GM20431 (cell line): ENCODE data around the gene ARHGAP24.

Experiments
- in situ Hi-C: fragments of 300-500 bp; cut with MseI, MboI; formaldehyde crosslinking; loops from one replicate; pipeline ENCODE4 v1.15.0; 2020; ENCODE audit warnings: low sequenced_read_pairs; ENCODE audit not compliant: unreplicated experiment

ARHGAP24 gene

DNA sequence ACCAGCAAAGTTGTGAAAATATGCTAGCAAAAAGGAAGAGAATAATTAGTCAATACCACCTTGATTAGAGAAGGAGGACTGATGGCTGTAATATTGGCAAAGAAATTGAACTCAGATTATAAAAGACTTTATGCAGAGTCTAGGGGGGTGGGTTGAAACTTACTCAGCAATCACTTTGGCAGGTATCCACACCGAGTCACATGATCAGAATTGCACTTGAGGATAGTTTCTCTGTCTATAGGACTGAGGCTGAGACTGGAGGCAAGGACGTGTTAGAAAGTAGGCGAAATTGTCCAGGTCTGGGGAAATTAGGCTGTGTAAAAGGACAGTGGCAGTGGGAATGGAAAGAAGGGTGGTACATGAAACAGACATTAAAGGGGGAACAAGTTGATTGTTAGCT lies 284.4 kb downstream of the ARHGAP24 start:
- in situ Hi-C loops = no loop called here

DNA sequence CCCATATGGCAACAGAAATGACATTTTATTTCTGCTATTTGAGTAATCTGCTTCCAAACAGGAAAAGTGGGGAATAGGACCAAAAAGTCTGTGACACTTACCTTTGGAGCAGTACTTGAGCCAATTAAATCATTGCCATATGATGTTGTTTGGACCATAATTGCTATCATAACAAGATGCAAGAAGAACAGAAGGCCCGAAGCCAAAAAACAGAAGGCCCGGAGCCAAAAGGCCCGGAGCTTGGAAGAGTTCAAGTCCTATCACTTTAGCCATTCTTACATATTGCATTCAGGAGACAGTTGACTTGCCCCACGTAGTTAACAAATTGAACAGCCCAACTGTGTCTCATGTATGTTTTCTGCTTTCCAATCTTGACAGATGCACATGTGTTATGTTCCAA lies 285.6 kb downstream of the ARHGAP24 start:
- in situ Hi-C loops = no loop called here

DNA sequence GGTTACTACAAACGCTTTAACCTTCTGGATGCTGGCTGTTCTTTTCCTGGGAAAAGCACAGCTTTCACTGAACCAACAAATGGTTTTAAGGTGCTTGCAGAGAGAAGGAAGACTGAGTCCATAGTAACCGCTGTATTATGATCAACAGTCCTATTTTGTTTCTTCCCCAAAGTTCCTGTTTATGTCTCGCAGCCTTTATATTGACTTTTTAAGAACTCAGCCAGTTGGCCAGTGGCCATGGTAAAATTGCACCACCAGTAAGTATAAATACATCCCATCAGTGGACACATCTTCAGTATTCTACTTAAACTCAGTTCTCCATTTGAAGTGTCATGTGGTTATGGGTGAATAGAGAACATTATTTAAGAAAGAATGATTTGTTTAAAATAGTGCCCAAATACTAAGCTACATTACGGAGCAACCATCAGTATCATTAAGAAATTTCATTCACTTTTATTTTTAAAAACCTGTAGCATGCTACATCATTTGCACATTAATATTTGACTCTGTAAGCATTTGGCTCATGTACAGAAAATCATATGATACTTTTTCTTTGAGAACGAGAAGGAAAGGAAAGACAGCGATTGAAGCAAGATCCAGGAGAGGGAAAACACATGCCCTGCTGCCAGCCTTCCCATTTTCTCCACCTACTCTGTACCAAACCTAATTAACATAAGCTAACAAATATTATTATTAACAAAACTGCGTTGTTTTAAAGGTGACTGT lies 287.0 kb downstream of the ARHGAP24 start:
- in situ Hi-C loops = no loop called here

DNA sequence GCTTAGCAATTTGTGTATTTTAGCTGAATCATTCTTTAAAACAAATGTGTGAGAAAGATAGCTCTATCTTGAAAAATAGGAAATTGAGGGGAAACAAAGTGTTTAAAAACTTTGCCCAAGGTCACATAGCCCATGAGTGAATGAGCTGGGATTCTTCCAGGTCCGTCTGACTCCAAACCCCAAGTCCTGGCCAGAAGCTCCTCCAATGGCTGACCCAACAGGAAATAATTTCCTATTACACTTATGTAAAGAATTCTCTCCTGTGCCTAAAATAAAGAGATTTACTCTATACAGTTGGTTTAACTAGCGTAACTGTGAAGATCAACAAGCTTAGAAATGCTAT lies 287.6 kb downstream of the ARHGAP24 start:
- in situ Hi-C loops = no loop called here

DNA sequence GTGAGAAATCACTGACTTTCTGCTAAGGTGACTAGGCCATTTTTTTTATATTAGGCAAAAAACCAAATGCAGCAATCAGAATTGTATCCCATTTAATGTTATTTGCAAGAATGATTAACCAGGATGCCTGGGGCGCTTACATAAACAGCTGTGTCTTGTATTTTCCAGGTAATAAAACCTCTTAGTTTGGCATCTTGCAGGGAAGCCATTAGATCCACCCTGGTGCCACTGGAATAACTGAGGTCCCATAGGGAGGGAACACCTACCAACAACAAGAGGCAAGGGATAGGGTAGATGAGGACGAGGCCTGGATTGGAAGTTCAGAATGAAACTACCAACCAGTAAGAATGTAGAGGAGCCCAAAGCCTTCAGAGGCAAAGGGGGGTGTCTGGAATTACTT lies 288.3 kb downstream of the ARHGAP24 start:
- in situ Hi-C loops = no loop called here

DNA sequence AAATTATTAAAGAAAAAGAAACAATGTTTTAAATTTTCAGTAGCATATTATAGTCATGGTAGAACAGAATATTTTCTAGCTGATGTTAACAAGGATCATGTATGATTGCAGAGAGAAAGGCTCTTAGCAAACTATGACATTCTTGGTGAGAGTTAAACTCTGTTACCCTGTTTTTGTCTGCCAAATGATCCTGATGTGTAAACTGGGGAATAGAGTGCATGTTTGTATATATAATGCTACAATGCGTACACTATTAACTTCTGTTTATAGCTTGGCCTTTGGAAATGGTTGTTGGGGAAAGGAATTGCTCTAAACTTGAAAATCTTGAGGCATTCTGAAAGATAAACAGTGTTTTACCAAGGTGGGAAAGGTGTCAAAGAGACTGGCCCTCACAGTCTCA lies 292.7 kb downstream of the ARHGAP24 start:
- in situ Hi-C loops = no loop called here

DNA sequence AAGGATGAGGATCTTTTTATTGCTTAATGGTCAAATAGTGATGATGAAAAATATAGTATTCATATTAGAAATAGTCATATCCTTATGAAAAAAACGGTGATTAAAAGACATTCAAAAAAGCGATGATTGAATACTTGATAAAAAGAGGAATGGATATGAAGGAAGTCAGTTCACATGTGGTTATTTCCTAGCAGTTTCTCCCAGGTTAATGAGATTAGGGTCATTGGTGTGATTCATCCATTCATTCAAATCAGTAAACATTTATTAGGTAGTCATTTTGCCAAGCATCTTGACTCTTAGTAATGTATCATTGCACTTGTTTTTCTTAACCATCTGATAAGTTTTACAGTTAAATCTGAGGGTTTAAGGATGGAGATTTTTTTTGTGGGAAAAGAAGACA lies 294.1 kb downstream of the ARHGAP24 start:
- in situ Hi-C loops = no loop called here

DNA sequence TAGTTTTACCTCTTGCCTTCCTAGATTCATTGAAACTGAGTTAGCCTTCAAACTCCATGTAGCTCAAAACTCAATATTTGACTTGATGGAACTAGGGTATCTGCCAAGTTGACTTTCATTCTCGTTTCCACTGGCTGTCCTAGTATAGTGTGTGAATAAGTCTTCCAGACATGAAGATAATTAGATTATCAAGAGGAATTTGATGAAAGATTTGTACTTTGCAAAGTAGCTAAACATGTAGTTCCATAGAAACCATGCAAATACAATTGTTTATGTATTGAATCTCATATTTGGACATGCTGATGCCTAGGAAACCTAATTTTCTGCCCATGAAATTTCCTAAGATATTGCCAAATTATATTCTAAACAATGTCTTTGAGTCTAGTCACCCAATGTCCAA lies 297.5 kb downstream of the ARHGAP24 start:
- in situ Hi-C loops = no loop called here

DNA sequence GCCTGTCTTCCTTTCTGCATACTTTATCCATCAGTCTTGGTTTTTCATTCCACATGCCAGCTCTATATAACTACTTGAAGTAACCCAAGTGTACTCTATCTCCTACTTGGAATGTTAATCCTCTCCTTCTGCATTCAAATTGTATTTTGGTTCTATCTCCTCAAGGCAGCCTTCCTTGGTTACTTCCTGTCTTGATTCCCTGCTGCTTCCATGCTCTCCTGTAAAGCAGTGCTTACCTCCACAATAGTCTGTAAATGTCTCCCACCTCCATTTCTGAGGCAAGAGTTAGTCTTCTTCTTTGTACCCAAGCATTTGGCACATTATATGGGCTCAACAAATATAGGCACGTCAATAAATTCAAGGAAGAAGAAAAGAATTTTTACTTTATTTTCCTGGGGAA lies 298.4 kb downstream of the ARHGAP24 start:
- in situ Hi-C loops = no loop called here

DNA sequence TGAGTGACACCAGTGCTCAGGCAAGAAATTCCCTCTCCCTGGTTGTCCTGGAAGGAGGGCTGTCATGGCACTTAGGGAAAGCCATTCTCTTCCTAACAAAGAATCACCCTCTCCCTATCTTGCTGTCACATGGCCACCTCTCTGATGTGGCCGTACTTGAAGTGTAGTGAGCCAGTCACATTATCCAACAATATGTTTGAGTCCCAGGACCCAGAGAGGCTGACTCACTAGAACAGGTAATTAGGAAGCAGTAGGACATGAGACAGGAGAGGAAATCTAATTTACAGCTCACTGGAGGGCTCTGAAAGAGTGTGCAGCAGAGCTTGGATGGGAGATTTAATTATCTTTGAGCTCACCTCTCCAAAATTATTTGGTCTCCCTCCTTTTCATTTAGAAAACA lies 299.1 kb downstream of the ARHGAP24 start:
- in situ Hi-C loops = no loop called here

DNA sequence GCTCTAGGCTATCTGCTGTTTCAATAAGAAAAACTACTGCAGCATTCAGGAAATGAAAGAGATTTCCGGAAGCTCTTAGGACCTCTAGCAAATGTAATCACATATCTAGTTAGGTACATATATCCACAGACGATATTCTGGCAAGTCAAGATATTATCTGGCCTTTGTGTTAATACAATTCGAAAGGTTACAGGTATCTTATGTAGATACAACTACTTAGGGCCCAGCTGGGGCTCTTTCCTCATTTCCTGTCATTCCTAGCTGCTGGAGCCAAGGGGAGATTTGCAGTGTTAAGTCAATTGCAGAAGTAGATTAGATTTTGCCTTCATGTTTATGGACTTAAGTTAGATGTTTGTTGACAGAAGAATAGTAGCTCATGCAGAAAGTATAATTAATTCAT lies 299.5 kb downstream of the ARHGAP24 start:
- in situ Hi-C loops = no loop called here

DNA sequence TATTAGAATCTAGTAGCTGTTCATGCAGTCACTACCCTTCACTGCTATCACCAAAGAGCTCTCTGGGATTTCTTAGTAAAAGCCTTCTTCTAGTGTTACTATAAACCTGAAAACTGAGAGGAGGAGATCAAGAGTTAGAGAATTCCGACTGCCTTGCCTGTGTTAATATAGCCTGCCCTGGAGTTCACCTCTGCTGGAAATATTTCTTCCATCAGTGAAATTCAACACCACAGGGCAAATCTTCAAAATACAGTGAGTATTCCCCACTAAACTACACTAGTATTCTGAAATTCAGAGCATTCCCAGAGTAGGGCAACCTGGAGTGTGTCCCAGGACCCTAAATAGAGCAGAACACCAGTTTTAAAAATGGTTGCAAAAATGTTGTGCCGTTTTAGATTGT lies 301.1 kb downstream of the ARHGAP24 start:
- in situ Hi-C loops = no loop called here

DNA sequence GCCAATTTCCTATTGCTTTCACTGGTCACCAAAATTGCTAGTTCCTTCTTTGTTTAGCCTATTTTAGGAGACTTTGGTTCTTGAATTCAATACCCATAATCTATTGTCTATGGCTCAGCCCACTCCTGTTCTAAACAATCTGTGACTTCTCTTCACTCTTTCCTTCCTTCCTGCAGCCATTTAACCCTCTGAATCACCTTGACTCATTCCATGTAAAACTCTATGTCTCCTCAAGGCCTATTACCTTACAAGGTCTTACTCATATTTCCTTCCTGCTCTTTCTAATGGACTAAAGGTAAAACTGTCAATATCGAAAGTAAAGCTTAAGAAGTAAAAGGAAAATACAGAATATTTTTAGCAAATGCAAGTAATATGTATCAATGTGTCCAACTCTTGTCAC lies 301.6 kb downstream of the ARHGAP24 start:
- in situ Hi-C loops = no loop called here

DNA sequence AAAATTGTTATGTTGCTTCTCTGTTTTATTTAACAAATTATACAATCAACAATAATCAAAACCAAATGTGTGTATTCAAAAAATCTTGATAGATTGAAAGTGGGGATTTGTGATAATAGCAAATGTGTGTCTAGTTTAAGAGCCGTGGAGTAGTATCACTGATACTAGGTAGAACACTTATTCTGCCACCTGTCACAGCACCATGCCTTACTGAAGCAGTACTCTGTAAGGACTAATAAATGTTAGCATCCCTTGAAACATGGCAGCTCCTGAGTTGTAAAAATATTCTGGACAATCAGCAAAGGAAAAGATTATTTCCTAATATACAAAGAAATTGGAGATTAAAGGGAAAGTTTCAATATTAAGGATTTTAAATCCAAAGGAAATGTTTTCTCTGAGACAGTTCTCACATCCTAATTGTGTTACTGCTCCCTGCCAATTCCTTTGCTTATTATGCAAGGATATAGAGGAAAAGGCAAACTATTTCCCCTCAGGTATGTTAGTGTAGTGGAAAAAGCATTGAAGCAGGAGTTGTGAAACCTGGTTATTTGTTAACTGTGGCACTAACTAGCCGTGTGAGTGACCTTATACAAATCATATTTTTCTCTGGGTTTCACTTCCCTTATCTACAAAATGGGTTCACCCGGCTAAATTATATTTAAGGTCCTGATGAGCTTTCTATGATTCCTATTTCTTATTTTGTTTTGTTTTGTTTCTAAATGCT lies 303.1 kb downstream of the ARHGAP24 start:
- in situ Hi-C loops = no loop called here

DNA sequence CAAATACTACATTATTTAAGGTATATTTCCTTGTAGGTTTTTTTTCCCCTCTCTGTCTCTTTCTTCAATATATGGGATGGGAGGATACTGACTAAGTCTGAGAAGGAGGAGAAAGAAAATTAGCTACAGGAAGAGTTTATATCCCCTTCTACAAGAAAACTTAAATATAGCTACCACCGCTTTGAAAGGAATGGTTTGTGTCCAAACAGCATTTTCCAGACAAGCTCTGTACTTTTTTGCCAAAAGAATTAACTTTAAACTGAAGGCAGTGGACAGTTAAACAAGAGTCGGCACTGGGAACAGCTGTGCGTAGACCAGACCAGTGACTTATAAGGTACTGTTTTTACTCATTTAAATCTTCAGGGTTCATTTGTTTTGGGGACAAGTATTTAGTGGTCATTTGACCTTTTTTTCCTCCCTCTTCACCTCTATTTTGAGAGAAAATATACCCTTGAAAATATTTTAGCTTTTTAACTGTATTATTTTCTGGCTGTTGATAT lies 303.7 kb downstream of the ARHGAP24 start:
- in situ Hi-C loops = no loop called here

DNA sequence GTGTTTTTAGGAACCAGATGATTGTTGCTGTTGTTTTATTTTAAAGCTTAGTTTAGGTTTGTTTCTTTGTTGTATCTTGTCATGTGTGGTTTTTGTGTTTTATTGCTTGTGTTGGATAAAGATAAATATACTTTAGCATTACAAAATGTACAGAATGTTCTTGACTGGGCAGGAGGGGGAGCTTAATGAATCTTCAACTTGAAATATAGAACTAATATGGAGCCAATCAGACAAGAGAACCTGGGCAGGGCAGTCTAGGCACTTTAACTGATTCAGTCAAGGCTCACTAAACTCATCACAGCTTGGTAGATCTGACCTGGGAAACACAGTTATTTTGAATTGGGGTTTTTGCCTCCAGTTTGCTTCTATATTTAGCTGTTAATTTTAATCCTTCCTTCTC lies 304.2 kb downstream of the ARHGAP24 start:
- in situ Hi-C loops = no loop called here

DNA sequence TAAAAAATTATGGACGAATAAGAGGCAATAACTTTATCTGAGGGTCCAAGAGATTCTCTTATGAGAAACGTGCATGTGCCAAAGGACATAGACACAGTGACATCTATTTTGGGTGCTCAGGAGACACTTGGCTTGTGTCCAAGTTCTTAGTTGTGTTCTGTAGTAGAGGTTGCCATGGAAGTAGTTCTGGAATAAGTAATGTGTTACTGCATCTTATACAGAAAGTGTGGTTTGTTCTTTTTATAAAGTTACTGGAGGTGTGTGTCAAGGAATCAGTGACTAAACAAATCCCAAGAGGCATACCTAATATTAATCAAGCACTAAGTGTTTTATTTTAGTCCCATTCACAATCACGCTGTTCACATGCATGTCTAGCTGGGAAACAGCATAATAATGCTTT lies 305.7 kb downstream of the ARHGAP24 start:
- in situ Hi-C loops = no loop called here

DNA sequence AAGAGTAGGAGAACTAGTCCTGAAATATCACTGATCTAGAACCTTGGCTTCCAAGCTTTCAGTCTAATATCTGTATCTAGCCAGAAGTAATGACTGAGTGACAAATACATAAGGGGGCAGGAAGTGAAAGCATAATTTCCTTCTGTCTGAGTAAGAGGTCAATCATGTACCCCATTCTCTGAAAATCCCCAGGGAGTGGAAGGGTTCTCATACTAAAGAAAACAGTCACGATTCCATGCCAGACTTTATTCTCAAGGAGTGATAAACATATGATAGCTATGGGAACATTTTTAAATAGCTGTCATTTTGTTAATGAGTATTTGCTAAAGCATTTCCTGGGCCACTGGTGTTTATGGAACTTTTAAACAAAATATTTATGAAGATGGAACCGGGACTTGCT lies 308.5 kb downstream of the ARHGAP24 start:
- in situ Hi-C loops = no loop called here

DNA sequence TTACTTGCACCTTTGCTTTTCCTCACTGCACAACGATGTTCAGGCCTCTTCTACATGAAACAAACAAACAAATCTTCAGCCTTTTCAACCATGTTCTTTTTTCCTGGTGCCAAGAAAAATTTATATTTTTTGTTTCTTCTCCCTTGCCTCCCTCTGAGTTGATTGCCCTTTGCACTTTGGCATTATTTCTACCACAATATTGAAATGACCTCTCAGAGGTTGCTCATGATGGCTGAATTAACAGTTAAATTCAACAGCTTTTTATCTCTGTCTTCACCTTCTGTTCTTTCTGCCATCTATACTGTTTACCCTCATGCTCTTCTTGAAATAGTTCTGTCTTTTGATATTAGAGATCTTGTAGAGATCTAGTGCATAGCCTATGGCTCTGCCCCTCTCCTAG lies 308.9 kb downstream of the ARHGAP24 start:
- in situ Hi-C loops = no loop called here

DNA sequence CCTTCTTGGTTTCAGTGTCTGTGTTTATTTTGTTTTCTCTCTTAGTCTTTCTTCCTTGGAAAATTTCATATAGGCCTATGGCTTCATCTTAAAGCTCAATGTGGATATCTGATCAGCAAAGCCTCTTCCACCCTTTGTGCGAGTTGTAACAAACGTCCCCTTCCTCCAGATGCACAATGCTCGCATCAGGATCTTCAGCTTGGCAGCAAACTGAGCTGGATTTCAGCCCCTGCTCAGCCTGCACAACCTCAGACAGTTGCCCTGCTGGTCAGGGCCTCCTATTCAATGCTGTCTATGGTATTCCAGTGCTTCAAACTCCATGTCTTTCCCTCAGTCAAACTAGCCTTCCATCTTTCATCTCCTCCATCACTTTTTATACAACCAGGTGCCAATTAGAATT lies 309.4 kb downstream of the ARHGAP24 start:
- in situ Hi-C loops = no loop called here

DNA sequence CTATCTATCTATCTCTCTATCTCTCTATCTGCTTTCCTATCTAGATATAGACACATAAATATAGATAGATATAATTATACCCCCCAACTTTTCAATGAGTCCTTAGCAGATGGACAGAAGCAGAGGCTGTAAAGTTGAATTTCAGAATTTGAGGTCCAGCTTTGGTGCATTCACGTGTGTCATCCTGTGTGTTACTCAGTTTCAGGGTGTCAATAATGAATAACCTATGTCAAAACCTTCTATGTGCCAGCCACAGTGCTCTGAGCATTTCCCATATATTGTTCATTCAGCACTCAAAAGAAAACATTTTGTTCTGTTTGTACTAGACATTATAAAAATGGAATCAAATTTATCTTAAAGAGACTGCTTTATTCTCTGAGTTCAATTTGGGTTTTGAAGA lies 310.0 kb downstream of the ARHGAP24 start:
- in situ Hi-C loops = no loop called here

DNA sequence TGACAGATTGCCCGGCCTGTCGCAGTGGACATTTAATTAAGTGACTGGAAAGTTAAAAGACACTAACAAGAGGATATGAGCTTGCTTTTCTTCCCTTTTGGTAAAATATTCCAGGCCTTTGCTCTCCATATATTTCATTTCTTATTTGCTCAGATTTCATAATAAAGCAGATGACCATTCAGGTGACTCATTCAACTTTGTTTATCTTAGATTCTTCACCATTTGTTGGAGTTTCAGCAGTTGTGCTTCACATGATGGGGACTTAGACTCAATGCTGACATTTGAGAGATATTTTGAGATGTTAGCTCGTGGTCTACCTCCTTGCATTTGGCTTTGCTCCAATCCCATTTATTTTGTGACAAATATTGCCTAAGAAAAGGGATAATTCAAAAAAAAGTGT lies 312.2 kb downstream of the ARHGAP24 start:
- in situ Hi-C loops = no loop called here
